Vagina (tissue), 2 donors: ENCODE results near the gene PLEKHG4B. TPM values are rescaled to one million over a fixed set of nuclear protein-coding genes. Genes with fewer than 3 reads are reported as not detected.
"Not testable (repeated sequence)": the region's sequence is repeated elsewhere in the genome, so short reads cannot be mapped to it uniquely, and the experiment has no call there.

Experiments used
- DNase-seq, 2 donors: peaks; one replicate each; pipeline ENCODE4 v3.0.0-alpha.2; 2017; ENCODE audit errors: extremely low spot score in 2 of 2
- H3K27ac ChIP-seq: fragments of 200-600 bp; sonication (generic); one replicate; pipeline ENCODE4 v1.5.1; 2019
- H3K27me3 ChIP-seq: fragments of 200-600 bp; sonication (generic); one replicate; pipeline ENCODE4 v1.5.1; 2019
- H3K36me3 ChIP-seq, 2 donors: fragments of 200-600 bp; sonication (generic); one replicate each; pipeline ENCODE4 v1.5.1; 2017 to 2019
- H3K4me1 ChIP-seq: fragments of 200-600 bp; sonication (generic); one replicate; pipeline ENCODE4 v1.5.1; 2019
- H3K4me3 ChIP-seq, 2 donors: fragments of 200-600 bp; sonication (generic); 1 replicate in 1 of 2; 2 replicates in 1 of 2; pipeline ENCODE4 v1.5.1; 2016 to 2019
- H3K9me3 ChIP-seq: fragments of 200-600 bp; sonication (generic); one replicate; pipeline ENCODE4 v1.5.1; 2019
- POLR2A ChIP-seq, 2 donors: fragments of 450-650 bp; IDR thresholded peaks; one replicate each; pipeline ENCODE4 v1.6.1; 2017; ENCODE audit warnings: antibody characterized with exemption in 2 of 2, mild to moderate bottlenecking in 2 of 2, moderate library complexity in 2 of 2
- POLR2AphosphoS5 ChIP-seq, 2 donors: sonication (generic); formaldehyde crosslinking; IDR thresholded peaks; one replicate each; pipeline ENCODE4 v1.9.0; 2017; ENCODE audit warnings: antibody characterized with exemption in 2 of 2, mild to moderate bottlenecking in 2 of 2, low read depth in 1 of 2; ENCODE audit not compliant: insufficient read depth in 1 of 2
- intact Hi-C: fragments of 100-400 bp; cut with DNase I; formaldehyde crosslinking; loops from one replicate; pipeline ENCODE4 v1.15.1; 2023
- total RNA-seq: library from RNA; depleted of rRNA; stranded (reverse); fragments of >200 nt; gene quantifications from one replicate; pipeline ENCODE4 v1.2.3, GENCODE V29; 2016
- TF ChIP-seq, protein P1 (sequence below), 3 experiments: fragments of 450-650 bp in 2 of 3; fragments of 200-600 bp in 1 of 3; sonication (generic) in 1 of 3; IDR thresholded peaks; one replicate each; pipeline ENCODE4 v1.5.1; 2017 to 2019; ENCODE audit warnings: antibody characterized with exemption in 3 of 3, mild to moderate bottlenecking in 2 of 3, moderate library complexity in 2 of 3

PLEKHG4B gene
- total RNA-seq, 1 donor from 2014 or later, result 0.74 TPM

DNA sequence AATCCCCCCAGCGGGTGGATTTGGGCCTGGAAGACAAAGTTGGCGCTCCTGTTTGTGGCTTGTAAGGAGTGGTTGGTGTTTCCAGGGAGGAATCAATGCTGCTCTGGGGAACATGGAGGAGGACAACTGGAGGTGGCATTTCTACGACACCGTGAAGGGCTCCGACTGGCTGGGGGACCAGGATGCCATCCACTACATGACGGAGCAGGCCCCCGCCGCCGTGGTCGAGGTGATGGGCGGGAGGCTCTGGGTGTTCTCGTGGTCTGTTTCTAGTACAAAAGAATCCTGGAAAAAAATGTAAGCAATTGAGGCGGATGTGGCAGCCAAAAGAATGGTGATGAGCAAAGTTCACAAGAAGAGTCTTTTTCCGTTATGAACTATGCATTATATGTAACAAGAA is 133.4 kb downstream of the PLEKHG4B start:
- Histone ChIP-seq H3K9me3 (no peaks in the 10 kb centered on the region), H3K4me1 (peaks cover 22% of the 10 kb centered on the region), H3K36me3 (peaks cover 0 to 59% of the 10 kb centered on the region in 2 donors), H3K4me3 (no peak overlapping the region), H3K27me3 (no peaks in the 10 kb centered on the region), H3K27ac (no peak overlapping the region)
- TF ChIP-seq, protein P1, sequence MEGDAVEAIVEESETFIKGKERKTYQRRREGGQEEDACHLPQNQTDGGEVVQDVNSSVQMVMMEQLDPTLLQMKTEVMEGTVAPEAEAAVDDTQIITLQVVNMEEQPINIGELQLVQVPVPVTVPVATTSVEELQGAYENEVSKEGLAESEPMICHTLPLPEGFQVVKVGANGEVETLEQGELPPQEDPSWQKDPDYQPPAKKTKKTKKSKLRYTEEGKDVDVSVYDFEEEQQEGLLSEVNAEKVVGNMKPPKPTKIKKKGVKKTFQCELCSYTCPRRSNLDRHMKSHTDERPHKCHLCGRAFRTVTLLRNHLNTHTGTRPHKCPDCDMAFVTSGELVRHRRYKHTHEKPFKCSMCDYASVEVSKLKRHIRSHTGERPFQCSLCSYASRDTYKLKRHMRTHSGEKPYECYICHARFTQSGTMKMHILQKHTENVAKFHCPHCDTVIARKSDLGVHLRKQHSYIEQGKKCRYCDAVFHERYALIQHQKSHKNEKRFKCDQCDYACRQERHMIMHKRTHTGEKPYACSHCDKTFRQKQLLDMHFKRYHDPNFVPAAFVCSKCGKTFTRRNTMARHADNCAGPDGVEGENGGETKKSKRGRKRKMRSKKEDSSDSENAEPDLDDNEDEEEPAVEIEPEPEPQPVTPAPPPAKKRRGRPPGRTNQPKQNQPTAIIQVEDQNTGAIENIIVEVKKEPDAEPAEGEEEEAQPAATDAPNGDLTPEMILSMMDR (IDR thresholded peaks at IDR 0.05), result no peak
- no peak for TF ChIP-seq POLR2A (IDR thresholded peaks at IDR 0.05)
- TF ChIP-seq POLR2AphosphoS5 (IDR thresholded peaks at IDR 0.05; ENCODE audit: insufficient read depth in 1 of 2, low read depth in 1 of 2), result no peak
- no peak for DNase-seq
- intact Hi-C loops, result no loop called here

DNA sequence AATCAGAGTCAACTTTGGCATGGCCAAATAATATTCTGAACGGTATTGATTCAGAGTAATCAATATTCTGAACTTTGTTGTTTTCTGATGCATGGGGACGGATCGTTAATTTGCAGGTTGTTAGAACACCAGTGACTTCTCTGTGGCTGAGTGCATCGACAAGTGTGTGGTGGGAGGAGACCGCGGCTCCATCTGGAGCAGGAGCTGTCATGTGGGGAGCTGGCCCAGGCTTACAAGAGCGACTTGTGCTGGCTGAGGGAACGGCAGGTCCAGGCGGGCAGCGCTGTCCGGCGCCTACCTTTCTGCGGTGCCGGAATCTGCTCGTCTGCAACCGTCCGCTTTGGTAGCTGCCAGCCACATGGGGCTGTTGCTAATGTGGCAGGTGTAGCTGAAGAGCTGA is 135.4 kb downstream of the PLEKHG4B start:
- intact Hi-C loops, H3K27ac ChIP-seq, DNase-seq, H3K9me3 ChIP-seq, H3K4me3 ChIP-seq, H3K27me3 ChIP-seq: not testable (repeated sequence)
- H3K4me1 ChIP-seq, result peaks cover 10% of the 10 kb centered on the region
- peaks cover 0 to 78% of the 10 kb centered on the region in 2 donors for H3K36me3 ChIP-seq

DNA sequence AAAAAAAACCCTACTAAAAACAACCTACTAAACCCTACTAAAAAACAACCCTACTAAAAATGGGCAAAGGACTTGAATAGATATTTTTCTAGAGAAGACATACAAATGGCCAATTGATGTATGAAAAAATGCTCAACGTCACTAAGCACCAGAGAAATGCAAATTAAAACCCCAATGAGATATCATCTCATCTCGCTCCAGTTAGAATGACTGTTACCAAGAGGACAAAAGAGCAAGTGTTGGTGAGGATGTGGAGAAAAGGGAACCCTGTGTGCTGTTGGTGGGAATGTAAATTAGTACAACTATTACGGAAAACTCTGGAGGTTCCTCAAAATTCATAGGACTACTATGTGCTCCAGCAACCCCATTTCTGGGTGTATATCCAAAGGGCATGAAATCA is 136.9 kb downstream of the PLEKHG4B start:
- TF ChIP-seq, protein P1 (IDR thresholded peaks at IDR 0.05), result no peak
- no peak for TF ChIP-seq POLR2AphosphoS5 (IDR thresholded peaks at IDR 0.05; ENCODE audit: insufficient read depth in 1 of 2, low read depth in 1 of 2)
- TF ChIP-seq POLR2A (IDR thresholded peaks at IDR 0.05), result no peak
- no peak for DNase-seq
- intact Hi-C loops, result loop anchor here (2.0 kb wide), 1 partner anchor 28 kb away; no protein-coding TSS in a partner anchor
- Histone ChIP-seq H3K27ac (no peak overlapping the region), H3K4me1 (no peaks in the 10 kb centered on the region), H3K27me3 (no peaks in the 10 kb centered on the region), H3K9me3 (no peaks in the 10 kb centered on the region), H3K4me3 (no peak overlapping the region), H3K36me3 (peaks cover 0 to 87% of the 10 kb centered on the region in 2 donors)

DNA sequence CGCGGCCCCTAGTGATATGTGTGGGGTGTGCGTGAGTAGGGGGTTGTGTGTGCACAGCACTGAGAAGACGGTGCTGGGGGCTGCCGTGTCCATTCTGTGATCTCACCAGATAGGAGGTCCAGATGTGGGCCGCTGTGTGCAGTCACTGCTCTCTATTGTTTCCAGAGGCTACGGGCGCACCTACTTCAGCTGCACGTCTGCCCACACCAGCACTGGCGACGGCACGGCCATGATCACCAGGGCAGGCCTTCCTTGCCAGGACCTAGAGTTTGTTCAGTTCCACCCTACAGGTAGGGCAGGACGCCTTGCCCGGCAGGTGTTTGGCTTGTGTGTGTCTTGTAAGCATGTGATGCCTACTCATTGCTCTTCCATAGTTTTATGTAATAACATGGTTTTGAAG is 138.7 kb downstream of the PLEKHG4B start:
- no peaks in the 10 kb centered on the region for H3K9me3 ChIP-seq
- no peak overlapping the region for H3K4me3 ChIP-seq
- no peak overlapping the region for H3K27ac ChIP-seq
- no peaks in the 10 kb centered on the region for H3K4me1 ChIP-seq
- TF ChIP-seq POLR2AphosphoS5 (IDR thresholded peaks at IDR 0.05; ENCODE audit: insufficient read depth in 1 of 2, low read depth in 1 of 2) (no peak), POLR2A (IDR thresholded peaks at IDR 0.05) (no peak)
- TF ChIP-seq, protein P1 (IDR thresholded peaks at IDR 0.05), result no peak
- H3K27me3 ChIP-seq, result no peaks in the 10 kb centered on the region
- intact Hi-C loops, result no loop called here
- DNase-seq, result no peak
- H3K36me3 ChIP-seq, result peaks cover 0 to 87% of the 10 kb centered on the region in 2 donors

DNA sequence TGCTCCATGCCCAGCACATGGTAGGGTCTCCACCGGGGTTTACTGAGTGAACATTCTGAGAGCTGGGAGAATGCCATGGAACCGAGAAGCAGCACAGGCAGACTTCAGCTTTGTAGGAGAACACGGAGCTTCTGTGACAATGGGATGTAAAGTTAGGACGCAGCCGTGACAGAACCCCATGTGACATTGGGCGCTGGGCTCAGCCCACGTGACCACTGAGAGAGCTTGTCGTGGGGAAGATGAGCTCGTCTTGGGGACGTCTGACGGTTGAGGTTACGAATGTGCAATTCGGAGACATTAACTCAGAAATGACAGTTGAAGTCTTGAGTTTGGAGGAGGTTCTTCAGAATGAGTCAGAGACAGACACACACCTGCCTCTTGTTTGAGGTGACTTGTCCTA is 139.7 kb downstream of the PLEKHG4B start:
- intact Hi-C loops, result no loop called here
- peaks cover 0 to 84% of the 10 kb centered on the region in 2 donors for H3K36me3 ChIP-seq
- H3K9me3 ChIP-seq, result no peaks in the 10 kb centered on the region
- TF ChIP-seq POLR2A (IDR thresholded peaks at IDR 0.05) (no peak), POLR2AphosphoS5 (IDR thresholded peaks at IDR 0.05; ENCODE audit: insufficient read depth in 1 of 2, low read depth in 1 of 2) (no peak)
- TF ChIP-seq, protein P1 (IDR thresholded peaks at IDR 0.05), result no peak
- H3K27ac ChIP-seq, result no peak overlapping the region
- no peaks in the 10 kb centered on the region for H3K4me1 ChIP-seq
- no peak for DNase-seq
- no peak overlapping the region for H3K4me3 ChIP-seq
- no peaks in the 10 kb centered on the region for H3K27me3 ChIP-seq

DNA sequence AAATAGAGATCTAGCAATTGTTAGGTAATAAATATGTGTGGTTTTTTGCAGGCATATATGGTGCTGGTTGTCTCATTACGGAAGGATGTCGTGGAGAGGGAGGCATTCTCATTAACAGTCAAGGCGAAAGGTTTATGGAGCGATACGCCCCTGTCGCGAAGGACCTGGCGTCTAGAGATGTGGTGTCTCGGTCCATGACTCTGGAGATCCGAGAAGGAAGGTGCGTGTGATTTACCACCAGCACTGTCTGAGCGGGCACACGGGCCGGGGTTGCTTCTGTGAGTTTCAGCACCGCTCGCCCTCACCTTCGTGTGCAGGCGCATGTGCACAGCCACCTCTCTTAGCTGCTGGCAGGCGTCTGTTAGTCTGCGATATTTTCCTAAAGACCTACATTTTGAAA is 141.5 kb downstream of the PLEKHG4B start:
- H3K36me3 ChIP-seq, result peaks cover 0 to 76% of the 10 kb centered on the region in 2 donors
- H3K27ac ChIP-seq, H3K4me3 ChIP-seq, H3K4me1 ChIP-seq, H3K27me3 ChIP-seq, DNase-seq, H3K9me3 ChIP-seq, intact Hi-C loops: not testable (repeated sequence)
